HepG2 (cell line): Measurements from ENCODE around the gene EXOC1. TPM values are rescaled to one million over a fixed set of nuclear protein-coding genes. Genes with fewer than 3 reads are reported as not detected.

ENCODE experiments used
- BHLHE40 ChIP-seq: IDR thresholded peaks from 2 replicates; pipeline ENCODE4 v1.6.1; 2011; ENCODE audit warnings: low read length, improper control_type of control experiment
- CBFB ChIP-seq: sonication (generic); formaldehyde crosslinking; IDR thresholded peaks from 2 replicates; pipeline ENCODE4 v1.4.0; 2020; ENCODE audit warnings: missing genetic modification reagents
- DR1 ChIP-seq: sonication (generic); formaldehyde crosslinking; IDR thresholded peaks from 2 replicates; pipeline ENCODE4 v1.8.0; 2021; ENCODE audit warnings: mild to moderate bottlenecking, missing genetic modification reagents, inconsistent platforms
- HOXA9 ChIP-seq: sonication (generic); formaldehyde crosslinking; IDR thresholded peaks from 2 replicates; pipeline ENCODE4 v1.8.1; 2022; ENCODE audit warnings: missing genetic modification reagents, mild to moderate bottlenecking, moderate library complexity, borderline replicate concordance
- KLF12 ChIP-seq: sonication (generic); formaldehyde crosslinking; IDR thresholded peaks from 2 replicates; pipeline ENCODE4 v1.4.0; 2020; ENCODE audit warnings: missing genetic modification reagents, borderline replicate concordance
- NFKBIZ ChIP-seq: IDR thresholded peaks from 2 replicates; pipeline ENCODE4 v1.6.1; 2018; ENCODE audit warnings: missing genetic modification reagents, missing compliant biosample characterization
- POLR2AphosphoS5 ChIP-seq: IDR thresholded peaks from 2 replicates; pipeline ENCODE4 v1.6.1; 2012; ENCODE audit warnings: low read depth, low read length
- RAD51 ChIP-seq: fragments of 450-650 bp; IDR thresholded peaks from 2 replicates; pipeline ENCODE4 v1.6.1; 2016; ENCODE audit warnings: borderline replicate concordance
- REPIN1 ChIP-seq: sonication (generic); formaldehyde crosslinking; IDR thresholded peaks from 2 replicates; pipeline ENCODE4 v1.8.0; 2022; ENCODE audit warnings: missing genetic modification reagents, low read depth, mild to moderate bottlenecking, borderline replicate concordance
- REXO4 ChIP-seq: sonication (generic); formaldehyde crosslinking; IDR thresholded peaks from 2 replicates; pipeline ENCODE4 v1.8.0; 2022; ENCODE audit warnings: missing genetic modification reagents, mild to moderate bottlenecking, borderline replicate concordance
- SALL1 ChIP-seq: sonication (generic); formaldehyde crosslinking; IDR thresholded peaks from 2 replicates; pipeline ENCODE4 v1.8.0; 2022; ENCODE audit warnings: mild to moderate bottlenecking, missing genetic modification reagents
- TBX3 ChIP-seq: fragments of 450-650 bp; IDR thresholded peaks from 2 replicates; pipeline ENCODE4 v1.6.1; 2017; ENCODE audit warnings: antibody characterized with exemption, mild to moderate bottlenecking, inconsistent platforms, borderline replicate concordance
- ZFP36L1 ChIP-seq: sonication (generic); formaldehyde crosslinking; IDR thresholded peaks from 2 replicates; pipeline ENCODE4 v1.8.0; 2022; ENCODE audit warnings: mild to moderate bottlenecking, missing genetic modification reagents, moderate library complexity
- ZFX ChIP-seq: sonication (generic); formaldehyde crosslinking; IDR thresholded peaks from 2 replicates; pipeline ENCODE4 v1.4.0; 2020; ENCODE audit warnings: mild to moderate bottlenecking, low read depth, missing genetic modification reagents, moderate library complexity
- ZNF234 ChIP-seq: sonication (generic); formaldehyde crosslinking; conservative IDR thresholded peaks from 2 replicates; pipeline ENCODE4 v1.5.1; 2020; ENCODE audit warnings: mild to moderate bottlenecking, missing genetic modification reagents
- ZNF501 ChIP-seq: sonication (generic); formaldehyde crosslinking; IDR thresholded peaks from 2 replicates; pipeline ENCODE4 v1.5.1; 2020; ENCODE audit warnings: mild to moderate bottlenecking, moderate library complexity, missing genetic modification reagents
- ZNF530 ChIP-seq: sonication (generic); formaldehyde crosslinking; IDR thresholded peaks from 2 replicates; pipeline ENCODE4 v1.5.0; 2020; ENCODE audit warnings: low read depth, mild to moderate bottlenecking, missing genetic modification reagents
- ZNF550 ChIP-seq: sonication (generic); formaldehyde crosslinking; IDR thresholded peaks from 2 replicates; pipeline ENCODE4 v1.4.0; 2020; ENCODE audit warnings: mild to moderate bottlenecking, missing genetic modification reagents, borderline replicate concordance
- ZNF556 ChIP-seq: sonication (generic); formaldehyde crosslinking; IDR thresholded peaks from 2 replicates; pipeline ENCODE4 v1.4.0; 2020; ENCODE audit warnings: mild to moderate bottlenecking, missing genetic modification reagents, borderline replicate concordance
- ZNF616 ChIP-seq: sonication (generic); formaldehyde crosslinking; IDR thresholded peaks from 2 replicates; pipeline ENCODE4 v1.5.0; 2020; ENCODE audit warnings: low read depth, mild to moderate bottlenecking, missing genetic modification reagents
- ZNF7 ChIP-seq: IDR thresholded peaks from 2 replicates; pipeline ENCODE4 v1.6.1; 2016; ENCODE audit warnings: missing biosample characterization, missing genetic modification reagents
- polyA plus RNA-seq, 8 experiments: library from polyadenylated mRNA; depleted of rRNA in 3 of 8; stranded (reverse) in 7 of 8; unstranded in 1 of 8; fragments of >200 nt; fragmentation: Illumina TruSeq in 4 of 8; extraction: Trizol in 4 of 8; gene quantifications; 2 replicates each; pipeline versions ENCODE4 v1.2.1 to v1.2.3, GENCODE V29; 2011 to 2016; ENCODE audit warnings: low read depth in 4 of 8, missing spikeins in 1 of 8, mixed read lengths in 1 of 8; ENCODE audit not compliant: insufficient read depth in 1 of 8
- total RNA-seq, 5 experiments: library from RNA; depleted of rRNA; stranded (reverse); fragments of >200 nt; fragmentation: Illumina TruSeq; extraction: Trizol; gene quantifications; 2 replicates each; pipeline ENCODE4 v1.2.3, GENCODE V29; 2016; ENCODE audit warnings: low read depth in 1 of 5
- TF ChIP-seq, protein P1 (sequence below): sonication (generic); formaldehyde crosslinking; IDR thresholded peaks from 2 replicates; pipeline ENCODE4 v1.4.0; 2020; ENCODE audit warnings: missing genetic modification reagents
- TF ChIP-seq, protein P2 (sequence below): sonication (generic); formaldehyde crosslinking; IDR thresholded peaks from 2 replicates; pipeline ENCODE4 v1.4.0; 2020; ENCODE audit warnings: missing genetic modification reagents
- TF ChIP-seq, protein P3 (sequence below): IDR thresholded peaks from 2 replicates; pipeline ENCODE4 v1.6.1; 2016; ENCODE audit warnings: missing compliant biosample characterization, missing genetic modification reagents, borderline replicate concordance
- TF ChIP-seq, protein P4 (sequence below): sonication (generic); formaldehyde crosslinking; IDR thresholded peaks from 2 replicates; pipeline ENCODE4 v1.8.0; 2022; ENCODE audit warnings: missing genetic modification reagents, mild to moderate bottlenecking, borderline replicate concordance

Gene EXOC1
- total and polyA plus RNA-seq, 2 of the 13 experiments (the other 11 are each of a cell fraction or from before 2014, with no cell fraction given), result 9.1 to 18.4 TPM

DNA sequence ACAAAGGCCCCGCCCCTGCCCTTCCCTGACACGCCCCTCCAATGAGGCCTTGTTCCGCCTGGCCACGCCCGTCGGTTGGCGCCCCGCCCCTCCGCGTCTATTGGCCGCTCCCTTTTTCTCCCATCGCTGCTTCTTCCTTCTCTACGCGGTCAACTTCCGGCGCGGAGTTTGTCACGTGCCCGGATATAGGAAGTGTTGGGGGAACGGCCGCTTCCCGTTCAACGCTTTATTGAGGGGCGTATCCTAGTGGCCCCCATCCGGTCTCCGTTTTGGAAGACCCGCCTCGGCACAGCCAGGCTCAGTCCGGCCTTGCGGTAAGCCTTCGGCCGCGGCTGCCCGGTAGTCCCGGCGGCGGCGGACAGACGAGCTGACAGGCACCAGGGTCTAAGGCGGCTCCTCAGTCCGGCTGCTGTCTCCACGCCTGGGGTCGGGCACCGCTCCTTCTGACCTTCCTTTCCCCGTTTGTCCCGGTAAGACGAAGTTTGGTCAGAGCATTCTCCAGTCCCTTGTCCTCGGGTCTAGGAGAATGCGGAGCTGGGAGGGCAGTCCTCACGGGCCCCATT is at the start of gene EXOC1 (continued):
- TF ChIP-seq ZNF501, result peak; percentile 76
- TF ChIP-seq REPIN1 (CRISPR knock-in tag), result 0 out of 2 replicates have a peak, but pooled peaks have one; percentile 12
- TF ChIP-seq, protein P1, sequence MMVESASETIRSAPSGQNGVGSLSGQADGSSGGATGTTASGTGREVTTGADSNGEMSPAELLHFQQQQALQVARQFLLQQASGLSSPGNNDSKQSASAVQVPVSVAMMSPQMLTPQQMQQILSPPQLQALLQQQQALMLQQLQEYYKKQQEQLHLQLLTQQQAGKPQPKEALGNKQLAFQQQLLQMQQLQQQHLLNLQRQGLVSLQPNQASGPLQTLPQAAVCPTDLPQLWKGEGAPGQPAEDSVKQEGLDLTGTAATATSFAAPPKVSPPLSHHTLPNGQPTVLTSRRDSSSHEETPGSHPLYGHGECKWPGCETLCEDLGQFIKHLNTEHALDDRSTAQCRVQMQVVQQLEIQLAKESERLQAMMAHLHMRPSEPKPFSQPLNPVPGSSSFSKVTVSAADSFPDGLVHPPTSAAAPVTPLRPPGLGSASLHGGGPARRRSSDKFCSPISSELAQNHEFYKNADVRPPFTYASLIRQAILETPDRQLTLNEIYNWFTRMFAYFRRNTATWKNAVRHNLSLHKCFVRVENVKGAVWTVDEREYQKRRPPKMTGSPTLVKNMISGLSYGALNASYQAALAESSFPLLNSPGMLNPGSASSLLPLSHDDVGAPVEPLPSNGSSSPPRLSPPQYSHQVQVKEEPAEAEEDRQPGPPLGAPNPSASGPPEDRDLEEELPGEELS (CRISPR knock-in tag), result peak; percentile 50; the same call in 1 of the 2 replicates
- TF ChIP-seq REXO4 (CRISPR knock-in tag), result no peak
- peak; percentile 76 for TF ChIP-seq SALL1 (CRISPR knock-in tag)
- TF ChIP-seq NFKBIZ, result no peak
- TF ChIP-seq ZNF556 (CRISPR knock-in tag), result peak; percentile 43; the same call in 1 of the 2 replicates
- no peak for TF ChIP-seq ZNF616 (CRISPR knock-in tag)
- TF ChIP-seq ZNF234, result no peak
- TF ChIP-seq KLF12 (CRISPR knock-in tag), result peak; percentile 66; the same call in 1 of the 2 replicates
- peak; percentile 62; the same call in 1 of the 2 replicates for TF ChIP-seq DR1
- TF ChIP-seq, protein P2, sequence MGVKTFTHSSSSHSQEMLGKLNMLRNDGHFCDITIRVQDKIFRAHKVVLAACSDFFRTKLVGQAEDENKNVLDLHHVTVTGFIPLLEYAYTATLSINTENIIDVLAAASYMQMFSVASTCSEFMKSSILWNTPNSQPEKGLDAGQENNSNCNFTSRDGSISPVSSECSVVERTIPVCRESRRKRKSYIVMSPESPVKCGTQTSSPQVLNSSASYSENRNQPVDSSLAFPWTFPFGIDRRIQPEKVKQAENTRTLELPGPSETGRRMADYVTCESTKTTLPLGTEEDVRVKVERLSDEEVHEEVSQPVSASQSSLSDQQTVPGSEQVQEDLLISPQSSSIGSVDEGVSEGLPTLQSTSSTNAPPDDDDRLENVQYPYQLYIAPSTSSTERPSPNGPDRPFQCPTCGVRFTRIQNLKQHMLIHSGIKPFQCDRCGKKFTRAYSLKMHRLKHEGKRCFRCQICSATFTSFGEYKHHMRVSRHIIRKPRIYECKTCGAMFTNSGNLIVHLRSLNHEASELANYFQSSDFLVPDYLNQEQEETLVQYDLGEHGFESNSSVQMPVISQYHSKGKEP (CRISPR knock-in tag), result no peak
- TF ChIP-seq ZNF7 (CRISPR knock-in tag), result no peak
- TF ChIP-seq, protein P3, sequence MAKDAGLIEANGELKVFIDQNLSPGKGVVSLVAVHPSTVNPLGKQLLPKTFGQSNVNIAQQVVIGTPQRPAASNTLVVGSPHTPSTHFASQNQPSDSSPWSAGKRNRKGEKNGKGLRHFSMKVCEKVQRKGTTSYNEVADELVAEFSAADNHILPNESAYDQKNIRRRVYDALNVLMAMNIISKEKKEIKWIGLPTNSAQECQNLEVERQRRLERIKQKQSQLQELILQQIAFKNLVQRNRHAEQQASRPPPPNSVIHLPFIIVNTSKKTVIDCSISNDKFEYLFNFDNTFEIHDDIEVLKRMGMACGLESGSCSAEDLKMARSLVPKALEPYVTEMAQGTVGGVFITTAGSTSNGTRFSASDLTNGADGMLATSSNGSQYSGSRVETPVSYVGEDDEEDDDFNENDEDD, result peak; percentile 16; the same call in 1 of the 2 replicates
- peak; percentile 72 for TF ChIP-seq POLR2AphosphoS5
- TF ChIP-seq BHLHE40, result peak; percentile 90
- TF ChIP-seq CBFB (CRISPR knock-in tag), result no peak
- peak; percentile 73 for TF ChIP-seq ZFX
- no peak for TF ChIP-seq ZNF530 (CRISPR knock-in tag)
- no peak for TF ChIP-seq TBX3
- peak; percentile 78 for TF ChIP-seq RAD51
- no peak for TF ChIP-seq ZFP36L1 (CRISPR knock-in tag)
- no peak for TF ChIP-seq ZNF550 (CRISPR knock-in tag)
- TF ChIP-seq, protein P4, sequence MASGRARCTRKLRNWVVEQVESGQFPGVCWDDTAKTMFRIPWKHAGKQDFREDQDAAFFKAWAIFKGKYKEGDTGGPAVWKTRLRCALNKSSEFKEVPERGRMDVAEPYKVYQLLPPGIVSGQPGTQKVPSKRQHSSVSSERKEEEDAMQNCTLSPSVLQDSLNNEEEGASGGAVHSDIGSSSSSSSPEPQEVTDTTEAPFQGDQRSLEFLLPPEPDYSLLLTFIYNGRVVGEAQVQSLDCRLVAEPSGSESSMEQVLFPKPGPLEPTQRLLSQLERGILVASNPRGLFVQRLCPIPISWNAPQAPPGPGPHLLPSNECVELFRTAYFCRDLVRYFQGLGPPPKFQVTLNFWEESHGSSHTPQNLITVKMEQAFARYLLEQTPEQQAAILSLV, result peak; percentile 21; the same call in 1 of the 2 replicates
- 0 out of 2 replicates have a peak, but pooled peaks have one; percentile 9 for TF ChIP-seq HOXA9 (CRISPR knock-in tag)
